ENCODE data around the gene CBR3.

DNA sequence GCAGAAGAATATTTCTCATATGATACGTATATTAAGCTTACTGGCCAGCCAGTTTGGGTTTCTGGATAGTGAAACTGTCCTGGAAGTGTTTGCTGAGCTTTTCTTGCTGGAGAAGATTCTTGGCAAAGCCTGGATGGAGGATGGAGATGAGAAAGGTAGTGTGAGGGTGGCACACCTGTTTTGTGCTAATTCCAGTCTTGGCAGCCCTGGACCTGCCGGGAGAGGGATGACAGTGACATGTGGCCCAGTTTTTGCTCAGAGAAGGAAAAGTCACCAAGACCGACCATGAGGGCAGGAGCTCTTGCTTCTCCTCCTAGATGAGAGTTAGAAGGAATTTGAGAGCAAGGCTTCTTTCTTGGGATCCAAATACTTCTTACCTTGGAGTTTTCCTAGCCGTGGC lies 55.9 kb downstream of the CBR3 start:
- TF ChIP-seq SNAI2 (CRISPR knock-in tag; IDR thresholded peaks at IDR 0.05) (no peak), PATZ1 (CRISPR knock-in tag; IDR thresholded peaks at IDR 0.05; ENCODE audit: borderline replicate concordance) (no peak), PPARA (CRISPR knock-in tag; IDR thresholded peaks at IDR 0.05; ENCODE audit: borderline replicate concordance) (no peak), TCF4 (CRISPR knock-in tag; IDR thresholded peaks at IDR 0.05; ENCODE audit: borderline replicate concordance) (no peak), ZC3H10 (CRISPR knock-in tag; IDR thresholded peaks at IDR 0.05) (no peak), CREB5 (CRISPR knock-in tag; IDR thresholded peaks at IDR 0.05; ENCODE audit: low read depth) (no peak), ZNF70 (CRISPR knock-in tag; IDR thresholded peaks at IDR 0.05) (no peak), ZNF8 (CRISPR knock-in tag; IDR thresholded peaks at IDR 0.05) (no peak), ZFP30 (CRISPR knock-in tag; IDR thresholded peaks at IDR 0.05) (no peak), ARNTL (CRISPR knock-in tag; IDR thresholded peaks at IDR 0.05; ENCODE audit: borderline replicate concordance, low read depth) (no peak)

Measured in SK-N-SH treated with all-trans-retinoic acid at 6 μM for 48 hours (cell line).